Activated naive CD8-positive, alpha-beta T cell treated with anti-CD3 and anti-CD28 coated beads for 36 hours (primary cell): ENCODE data around the gene MC3R. TPM values are rescaled to one million over a fixed set of nuclear protein-coding genes. Genes with fewer than 3 reads are reported as not detected.

Source experiments
- DNase-seq: peaks from one replicate; pipeline ENCODE4 v3.0.0; 2021
- H3K27ac Mint-ChIP-seq: one replicate; pipeline ENCODE4 v1.8.0; 2022; ENCODE audit warnings: mild to moderate bottlenecking, moderate library complexity, mixed read lengths
- H3K27me3 Mint-ChIP-seq: one replicate; pipeline ENCODE4 v1.8.0; 2022; ENCODE audit warnings: mild to moderate bottlenecking, mixed read lengths
- H3K36me3 Mint-ChIP-seq: one replicate; pipeline ENCODE4 v1.8.0; 2021; ENCODE audit warnings: mild to moderate bottlenecking, mixed read lengths
- H3K4me1 Mint-ChIP-seq: one replicate; pipeline ENCODE4 v1.8.0; 2021; ENCODE audit warnings: mixed read lengths
- H3K4me3 Mint-ChIP-seq: one replicate; pipeline ENCODE4 v1.8.0; 2022; ENCODE audit warnings: mild to moderate bottlenecking, moderate library complexity, mixed read lengths
- H3K9me3 Mint-ChIP-seq: one replicate; pipeline ENCODE4 v1.8.0; 2022; ENCODE audit warnings: mixed read lengths
- total RNA-seq, 2 experiments: library from RNA; stranded (reverse); gene quantifications; one replicate each; pipeline ENCODE4 v1.2.3, GENCODE V29; 2021

The MC3R gene
- total RNA-seq, 2 experiments from 2014 or later = not detected

DNA sequence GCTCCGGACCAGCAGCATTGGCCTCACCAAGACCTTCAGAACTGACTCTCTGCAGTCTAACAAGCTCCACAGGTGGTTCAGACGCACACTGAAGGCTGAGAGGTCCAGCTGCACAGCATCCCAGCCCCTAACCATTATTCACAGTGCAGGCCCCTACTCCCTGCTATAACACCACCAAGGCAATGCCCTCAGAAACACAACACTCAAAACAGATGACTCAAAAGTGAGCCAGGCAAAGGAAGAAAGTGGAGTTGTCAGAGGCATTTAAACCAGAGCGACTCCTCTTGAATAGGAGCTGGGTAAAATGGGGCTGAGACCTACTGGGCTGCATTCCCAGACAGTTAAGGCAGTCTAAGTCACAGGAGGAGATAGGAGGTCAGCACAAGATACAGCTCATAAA lies 20.5 kb upstream of the MC3R start:
- Mint-ChIP-seq H3K36me3 (no peaks in the 10 kb centered on the region), H3K9me3 (no peaks in the 10 kb centered on the region), H3K27me3 (peaks cover 8% of the 10 kb centered on the region), H3K4me3 (no peak overlapping the region), H3K4me1 (no peaks in the 10 kb centered on the region), H3K27ac (no peak overlapping the region)
- no peak for DNase-seq

DNA sequence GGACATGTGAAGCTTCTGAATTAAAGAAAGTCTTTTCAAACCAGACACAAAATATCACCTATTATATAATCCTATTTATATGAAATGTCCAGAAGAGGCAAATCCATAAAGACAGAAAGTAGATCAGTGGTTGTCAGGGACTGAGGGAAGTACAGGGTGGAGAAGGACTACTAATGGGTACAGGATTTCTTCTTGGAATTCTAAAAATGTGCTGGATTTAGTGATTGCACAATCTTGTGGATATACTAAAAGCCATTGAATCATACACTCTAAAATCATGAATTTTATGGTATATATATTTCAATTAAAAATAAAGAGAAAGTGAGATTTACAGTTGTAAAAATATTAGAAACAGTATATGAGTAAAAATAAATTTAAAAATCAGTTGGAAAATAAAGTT lies 18.7 kb upstream of the MC3R start:
- Mint-ChIP-seq H3K27ac (no peak overlapping the region), H3K27me3 (peaks cover 5% of the 10 kb centered on the region), H3K9me3 (peaks cover 9% of the 10 kb centered on the region), H3K4me1 (no peaks in the 10 kb centered on the region), H3K36me3 (peaks cover 2% of the 10 kb centered on the region), H3K4me3 (no peak overlapping the region)
- no peak for DNase-seq

DNA sequence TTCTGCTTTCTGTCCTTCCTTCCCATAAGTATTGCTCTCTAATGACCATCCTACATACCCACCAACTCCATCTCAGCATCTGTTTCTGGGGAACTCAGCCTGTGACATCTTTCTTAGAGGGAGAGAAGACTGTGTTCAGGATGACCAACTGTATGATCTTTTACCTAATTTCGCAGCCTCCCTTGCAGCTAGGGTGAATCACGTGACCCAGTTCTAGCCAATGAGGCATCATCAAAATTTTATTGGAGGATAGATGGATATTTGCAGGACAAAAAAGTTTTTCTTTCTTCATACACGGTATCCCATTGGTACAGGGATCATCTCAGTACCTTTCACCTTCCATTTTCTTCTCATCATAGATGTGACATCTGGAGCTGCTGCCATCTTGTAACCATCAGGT lies 14.4 kb upstream of the MC3R start:
- Mint-ChIP-seq H3K36me3 (peaks cover 2% of the 10 kb centered on the region), H3K27me3 (peaks cover 6% of the 10 kb centered on the region), H3K27ac (no peak overlapping the region), H3K9me3 (peaks cover 14% of the 10 kb centered on the region), H3K4me3 (no peak overlapping the region), H3K4me1 (no peaks in the 10 kb centered on the region)
- DNase-seq = no peak

DNA sequence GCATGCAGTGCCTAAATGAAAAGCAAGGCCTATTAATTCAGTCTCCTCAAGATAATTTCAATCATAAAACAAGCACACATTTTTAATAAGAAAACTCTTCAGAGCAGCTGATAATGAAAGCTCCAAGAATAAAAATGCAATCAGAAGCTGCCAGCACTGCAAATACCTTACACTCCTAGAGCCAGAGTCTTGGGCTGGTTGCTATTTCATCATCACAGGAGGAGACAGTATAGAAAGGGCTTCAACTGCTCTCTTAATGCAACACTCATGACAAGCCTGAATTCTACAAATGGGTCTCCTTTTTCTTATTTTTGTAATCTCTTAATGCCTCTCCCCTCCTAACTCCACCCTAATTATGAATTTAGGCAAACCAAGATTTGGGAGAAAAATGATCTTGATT lies 11.2 kb upstream of the MC3R start:
- H3K4me3 Mint-ChIP-seq = no peak overlapping the region
- H3K9me3 Mint-ChIP-seq = peaks cover 14% of the 10 kb centered on the region
- no peaks in the 10 kb centered on the region for H3K4me1 Mint-ChIP-seq

DNA sequence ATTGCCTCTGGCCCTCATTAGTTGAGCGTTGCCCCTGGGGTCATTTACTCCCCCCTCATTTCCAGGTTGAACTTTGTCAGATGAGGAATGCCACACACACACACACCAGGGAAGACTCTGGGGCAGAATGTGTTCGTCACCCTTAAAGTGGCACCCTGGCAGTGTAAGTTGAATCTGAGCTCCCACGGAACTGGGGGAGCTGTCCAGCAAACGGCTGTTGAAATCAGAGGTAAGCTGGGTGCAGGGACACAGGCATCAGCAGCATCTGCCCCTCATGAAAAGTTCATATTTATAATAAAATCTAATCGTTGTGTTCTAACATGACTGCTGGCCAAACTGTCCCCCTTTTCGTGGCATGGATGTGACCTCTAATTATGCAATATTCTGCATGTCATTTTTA lies 4.3 kb upstream of the MC3R start:
- H3K27me3 Mint-ChIP-seq = peaks cover 32% of the 10 kb centered on the region
- no peaks in the 10 kb centered on the region for H3K9me3 Mint-ChIP-seq
- DNase-seq = no peak
- no peaks in the 10 kb centered on the region for H3K36me3 Mint-ChIP-seq
- no peaks in the 10 kb centered on the region for H3K4me1 Mint-ChIP-seq
- no peak overlapping the region for H3K27ac Mint-ChIP-seq
- H3K4me3 Mint-ChIP-seq = no peak overlapping the region

More for the DNA sequence above, 11.2 kb upstream of the MC3R start:
- H3K27ac Mint-ChIP-seq = no peak overlapping the region
- peaks cover 6% of the 10 kb centered on the region for H3K27me3 Mint-ChIP-seq
- peaks cover 2% of the 10 kb centered on the region for H3K36me3 Mint-ChIP-seq
- DNase-seq = no peak

DNA sequence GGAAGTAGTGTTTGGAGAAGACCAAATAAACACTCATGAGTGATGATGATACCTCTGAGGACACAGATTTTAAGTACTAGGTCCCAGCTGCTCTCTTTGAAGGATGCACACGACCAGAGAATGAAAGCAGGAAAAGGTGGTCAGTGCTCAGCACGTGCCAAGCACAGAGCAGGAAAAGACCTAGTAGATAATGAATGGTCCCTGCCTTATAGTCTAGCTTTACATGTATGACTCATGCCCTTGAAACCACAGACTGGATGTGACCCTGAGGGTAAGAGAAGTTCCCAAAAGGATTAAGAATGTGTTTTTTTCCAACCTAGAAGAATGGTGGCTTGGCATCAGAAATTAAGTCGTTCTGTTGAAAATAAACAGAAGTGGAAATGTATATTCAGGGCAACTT lies 2.8 kb upstream of the MC3R start:
- Mint-ChIP-seq H3K27me3 (peaks cover 41% of the 10 kb centered on the region), H3K9me3 (no peaks in the 10 kb centered on the region), H3K4me3 (no peak overlapping the region), H3K27ac (no peak overlapping the region), H3K4me1 (no peaks in the 10 kb centered on the region), H3K36me3 (no peaks in the 10 kb centered on the region)
- no peak for DNase-seq

DNA sequence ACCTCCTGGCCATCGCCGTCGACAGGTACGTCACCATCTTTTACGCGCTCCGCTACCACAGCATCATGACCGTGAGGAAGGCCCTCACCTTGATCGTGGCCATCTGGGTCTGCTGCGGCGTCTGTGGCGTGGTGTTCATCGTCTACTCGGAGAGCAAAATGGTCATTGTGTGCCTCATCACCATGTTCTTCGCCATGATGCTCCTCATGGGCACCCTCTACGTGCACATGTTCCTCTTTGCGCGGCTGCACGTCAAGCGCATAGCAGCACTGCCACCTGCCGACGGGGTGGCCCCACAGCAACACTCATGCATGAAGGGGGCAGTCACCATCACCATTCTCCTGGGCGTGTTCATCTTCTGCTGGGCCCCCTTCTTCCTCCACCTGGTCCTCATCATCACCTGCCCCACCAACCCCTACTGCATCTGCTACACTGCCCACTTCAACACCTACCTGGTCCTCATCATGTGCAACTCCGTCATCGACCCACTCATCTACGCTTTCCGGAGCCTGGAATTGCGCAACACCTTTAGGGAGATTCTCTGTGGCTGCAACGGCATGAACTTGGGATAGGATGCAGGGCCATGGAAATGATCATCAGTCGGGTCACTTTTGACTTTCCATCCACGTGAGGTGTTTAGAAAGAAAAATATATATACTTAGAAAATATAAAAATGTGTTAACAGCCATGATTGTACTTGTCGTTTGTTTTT lies 868 bp downstream of the MC3R start:
- Mint-ChIP-seq H3K27me3 (peaks cover 49% of the 10 kb centered on the region), H3K4me3 (no peak overlapping the region), H3K27ac (no peak overlapping the region), H3K4me1 (no peaks in the 10 kb centered on the region), H3K9me3 (no peaks in the 10 kb centered on the region), H3K36me3 (no peaks in the 10 kb centered on the region)
- DNase-seq = peak; percentile 23

DNA sequence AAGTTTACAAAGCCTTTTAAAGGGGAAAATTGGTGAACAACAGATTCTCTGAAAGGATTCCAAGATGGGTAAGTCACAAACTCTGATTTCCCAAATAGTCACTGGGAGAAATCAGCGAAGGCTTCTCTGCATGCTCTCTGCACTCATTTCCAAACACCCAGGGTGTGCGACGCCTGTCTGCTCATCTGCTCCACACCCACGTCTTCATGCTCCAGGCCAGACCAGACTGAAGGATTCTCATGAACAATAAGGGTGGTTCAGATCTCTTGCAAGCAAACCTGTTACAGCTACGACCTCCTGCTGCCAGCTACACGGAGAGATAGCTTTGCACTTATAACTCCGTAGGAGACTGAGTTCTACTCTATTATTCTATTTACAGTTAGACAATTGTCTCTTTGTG lies 1.4 kb downstream of the MC3R start:
- Mint-ChIP-seq H3K4me3 (no peak overlapping the region), H3K9me3 (no peaks in the 10 kb centered on the region), H3K27me3 (peaks cover 49% of the 10 kb centered on the region), H3K4me1 (no peaks in the 10 kb centered on the region), H3K36me3 (no peaks in the 10 kb centered on the region), H3K27ac (no peak overlapping the region)
- DNase-seq = no peak

DNA sequence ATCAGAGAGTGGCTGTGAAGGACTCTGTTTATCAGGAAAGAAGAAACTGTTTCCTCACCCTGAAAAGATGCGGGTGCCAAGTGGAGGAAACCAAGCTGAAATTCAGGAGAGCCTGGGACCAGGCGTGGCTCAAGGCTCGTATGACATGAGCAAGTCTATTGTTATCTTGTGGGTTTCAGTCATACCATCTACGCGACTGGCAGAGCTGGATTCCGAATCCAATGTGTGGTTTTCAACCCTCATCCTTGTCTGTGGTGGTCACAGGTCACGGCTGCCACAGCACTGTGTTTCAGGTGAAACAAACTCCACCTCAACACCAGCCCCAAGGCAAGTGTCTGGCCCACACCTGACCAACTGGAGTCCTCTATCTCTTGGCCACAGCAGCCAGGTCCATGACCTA lies 9.1 kb downstream of the MC3R start:
- Mint-ChIP-seq H3K4me1 (no peaks in the 10 kb centered on the region), H3K36me3 (no peaks in the 10 kb centered on the region), H3K27ac (no peak overlapping the region), H3K27me3 (no peaks in the 10 kb centered on the region), H3K4me3 (no peak overlapping the region), H3K9me3 (no peaks in the 10 kb centered on the region)
- no peak for DNase-seq

DNA sequence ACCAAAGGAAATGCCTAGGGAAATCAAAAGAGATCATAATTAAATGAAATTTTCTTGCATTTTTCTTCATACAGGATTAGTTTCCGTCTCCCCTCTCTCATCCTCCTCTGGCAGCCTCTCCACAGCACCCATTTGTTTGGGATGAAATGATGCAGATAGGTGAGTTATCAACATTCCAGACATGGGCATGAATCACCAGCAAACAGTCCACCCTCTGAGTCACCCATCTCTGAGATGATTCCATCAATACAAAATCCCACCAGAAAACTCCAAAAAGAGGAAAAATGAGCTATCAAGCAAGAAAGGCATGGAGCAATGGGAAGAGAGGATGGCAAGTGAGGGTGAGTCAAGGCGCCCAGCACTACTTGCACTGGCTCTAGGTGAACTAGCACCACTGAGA lies 11.4 kb downstream of the MC3R start:
- Mint-ChIP-seq H3K4me1 (no peaks in the 10 kb centered on the region), H3K36me3 (no peaks in the 10 kb centered on the region), H3K9me3 (no peaks in the 10 kb centered on the region), H3K4me3 (no peak overlapping the region), H3K27me3 (no peaks in the 10 kb centered on the region), H3K27ac (no peak overlapping the region)
- DNase-seq = no peak

DNA sequence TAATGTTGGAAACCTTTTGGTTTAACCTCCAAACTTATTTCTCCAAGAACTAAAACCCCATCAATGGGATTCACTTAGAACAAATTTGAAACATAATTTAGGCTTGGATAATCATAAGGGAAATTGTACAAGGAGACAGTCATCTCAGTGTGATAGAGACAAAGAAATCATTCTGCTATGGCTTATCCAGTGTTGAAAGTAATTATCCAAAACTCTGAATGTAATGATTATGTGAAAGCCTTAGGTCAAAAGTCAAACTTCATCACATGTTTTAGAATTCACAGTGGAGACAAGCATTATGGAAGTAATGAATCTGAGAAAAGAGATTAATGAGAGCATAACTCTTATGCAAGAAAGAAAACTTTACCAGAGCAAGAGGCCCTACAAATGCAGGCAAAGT lies 20.0 kb downstream of the MC3R start:
- H3K27ac Mint-ChIP-seq = no peak overlapping the region
- DNase-seq = no peak

DNA sequence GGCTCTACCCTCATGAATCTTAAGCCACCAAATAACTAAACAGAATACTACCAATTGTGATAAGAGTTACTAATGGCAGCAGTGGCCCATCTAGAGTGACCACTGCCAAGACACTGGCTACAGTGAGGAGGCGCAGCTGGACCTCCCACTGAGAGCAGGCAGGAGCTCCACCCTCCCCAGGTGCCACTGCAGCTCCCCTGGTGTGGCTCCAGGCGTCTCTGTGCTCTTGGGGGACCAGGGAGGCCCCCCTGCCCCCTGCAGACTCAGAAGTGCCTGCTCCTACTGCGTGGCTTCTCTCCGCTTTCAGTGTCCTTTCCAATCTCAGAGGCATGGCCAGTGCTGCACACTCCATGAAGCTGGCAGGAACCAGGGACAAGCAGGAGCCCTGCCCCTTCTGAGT lies 23.4 kb downstream of the MC3R start:
- Mint-ChIP-seq H3K4me1 (no peaks in the 10 kb centered on the region), H3K27me3 (peaks cover 8% of the 10 kb centered on the region), H3K9me3 (no peaks in the 10 kb centered on the region), H3K36me3 (no peaks in the 10 kb centered on the region), H3K4me3 (no peak overlapping the region), H3K27ac (no peak overlapping the region)
- DNase-seq = no peak

More for the DNA sequence above, 20.0 kb downstream of the MC3R start:
- H3K27me3 Mint-ChIP-seq = peaks cover under 1% of the 10 kb centered on the region
- no peaks in the 10 kb centered on the region for H3K9me3 Mint-ChIP-seq
- no peaks in the 10 kb centered on the region for H3K36me3 Mint-ChIP-seq
- no peak overlapping the region for H3K4me3 Mint-ChIP-seq
- H3K4me1 Mint-ChIP-seq = no peaks in the 10 kb centered on the region

DNA sequence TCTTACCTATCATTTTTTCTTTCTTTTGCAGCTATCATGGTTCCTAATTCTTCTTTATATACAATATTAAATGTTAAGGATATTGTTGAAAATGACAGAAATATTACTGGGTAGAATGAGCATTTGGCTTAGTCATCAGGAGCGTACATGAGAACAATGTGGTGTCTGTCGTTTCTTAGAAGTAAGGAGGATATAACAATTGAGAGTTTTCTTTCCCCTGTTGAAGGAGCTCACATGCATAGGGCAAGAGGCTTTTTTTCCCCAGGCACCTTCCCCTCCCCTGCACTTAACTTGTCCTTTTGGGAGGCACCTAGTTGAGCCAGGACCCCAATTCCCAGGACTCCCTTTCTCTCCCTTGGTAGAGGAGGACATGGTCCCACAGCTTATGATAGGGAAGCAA lies 25.0 kb downstream of the MC3R start:
- Mint-ChIP-seq H3K4me1 (no peaks in the 10 kb centered on the region), H3K4me3 (no peak overlapping the region), H3K27ac (no peak overlapping the region), H3K9me3 (no peaks in the 10 kb centered on the region), H3K36me3 (no peaks in the 10 kb centered on the region), H3K27me3 (peaks cover 14% of the 10 kb centered on the region)
- DNase-seq = no peak

DNA sequence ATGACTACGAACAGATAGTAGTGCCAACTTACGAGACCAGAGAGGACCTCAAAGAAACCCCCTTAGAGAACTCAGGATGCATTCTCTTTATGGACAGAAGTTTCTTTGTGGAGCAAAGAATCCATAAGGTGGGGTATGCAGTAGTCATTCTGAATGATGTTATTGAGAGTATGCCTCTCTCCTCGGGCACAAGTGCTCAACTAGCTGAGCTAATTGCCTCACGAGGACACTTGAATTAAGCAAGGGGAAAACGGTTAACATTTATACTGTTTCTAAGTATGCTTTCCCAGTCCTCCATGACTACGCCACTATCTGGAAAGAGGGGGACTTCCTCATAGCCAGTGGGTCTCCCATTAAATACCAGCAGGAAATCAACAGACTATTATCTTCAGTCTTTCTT lies 25.6 kb downstream of the MC3R start:
- DNase-seq = no peak
- Mint-ChIP-seq H3K36me3 (no peaks in the 10 kb centered on the region), H3K9me3 (no peaks in the 10 kb centered on the region), H3K4me1 (no peaks in the 10 kb centered on the region), H3K27ac (no peak overlapping the region), H3K27me3 (peaks cover 14% of the 10 kb centered on the region), H3K4me3 (no peak overlapping the region)

DNA sequence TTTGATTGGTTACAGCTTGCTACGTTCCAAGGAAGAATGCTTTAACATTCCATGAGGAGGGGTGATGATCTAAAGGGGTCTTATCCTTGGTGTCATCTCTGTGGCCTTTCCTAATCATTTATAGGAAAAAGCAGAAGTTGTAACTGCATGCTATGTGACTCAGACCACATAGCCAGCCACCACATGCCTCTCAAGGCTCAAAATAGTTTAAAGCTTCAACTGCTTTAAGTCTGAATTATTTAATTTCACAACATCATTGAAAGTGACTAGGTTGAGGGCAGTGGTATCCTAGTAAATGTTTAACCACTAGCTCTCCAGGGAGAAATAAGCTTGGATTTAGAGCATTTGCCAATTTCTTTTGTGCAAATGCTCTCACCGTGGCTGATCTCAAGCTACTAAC lies 29.7 kb downstream of the MC3R start:
- Mint-ChIP-seq H3K36me3 (no peaks in the 10 kb centered on the region), H3K4me3 (no peak overlapping the region), H3K27ac (no peak overlapping the region), H3K27me3 (peaks cover 14% of the 10 kb centered on the region), H3K9me3 (no peaks in the 10 kb centered on the region), H3K4me1 (no peaks in the 10 kb centered on the region)
- DNase-seq = no peak

DNA sequence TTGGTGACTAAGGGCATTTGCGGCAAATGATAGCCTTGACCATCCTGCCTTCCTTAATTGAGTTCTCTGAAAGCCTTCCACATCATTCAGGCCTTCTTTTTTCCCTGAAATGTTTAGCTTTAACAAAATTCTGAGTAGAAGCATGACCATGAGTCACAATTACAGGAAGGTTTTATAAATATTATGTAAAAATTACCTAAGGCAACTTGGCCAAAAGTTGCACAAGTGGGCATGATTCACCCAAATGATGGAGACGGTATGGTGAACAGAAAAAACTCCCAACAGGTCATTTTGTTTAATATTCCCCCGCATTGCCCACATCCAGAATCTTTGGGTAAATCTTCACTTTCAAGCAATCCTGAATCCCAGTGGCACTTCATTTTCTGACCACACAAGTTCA lies 37.0 kb downstream of the MC3R start:
- Mint-ChIP-seq H3K27ac (no peak overlapping the region), H3K27me3 (peaks cover under 1% of the 10 kb centered on the region), H3K4me1 (no peaks in the 10 kb centered on the region), H3K4me3 (no peak overlapping the region), H3K36me3 (no peaks in the 10 kb centered on the region), H3K9me3 (no peaks in the 10 kb centered on the region)
- no peak for DNase-seq
